ENCODE results near the gene ADGRL1. TPM values are rescaled to one million over a fixed set of nuclear protein-coding genes. Genes with fewer than 3 reads are reported as not detected.

The ADGRL1 gene
- total RNA-seq, 1 donor from 2014 or later, result 3.3 TPM

- DNase-seq (ENCODE audit: low read depth), result no peak
- TF ChIP-seq CTCF (conservative IDR thresholded peaks at IDR 0.05; ENCODE audit: low read depth, low read length), result no peak
- H3K4me3 ChIP-seq (ENCODE audit: low read depth, low read length), result peak overlapping the region; percentile 85
These were observed 70.6 kb downstream of the ADGRL1 start for GRCh38 chr19:14135355-14135754.

GRCh38 chr19:14127929-14128509 lies 78.0 kb downstream of the ADGRL1 start:
- no peak for TF ChIP-seq CTCF (conservative IDR thresholded peaks at IDR 0.05; ENCODE audit: low read depth, low read length)
- no peak overlapping the region for H3K4me3 ChIP-seq (ENCODE audit: low read depth, low read length)
- DNase-seq (ENCODE audit: low read depth), result no peak

- no peak for DNase-seq (ENCODE audit: low read depth)
These were observed 78.8 kb downstream of the ADGRL1 start for GRCh38 chr19:14127176-14127575.

GRCh38 chr19:14122924-14123323 lies 83.0 kb downstream of the ADGRL1 start:
- no peak overlapping the region for H3K4me3 ChIP-seq (ENCODE audit: low read depth, low read length)
- DNase-seq (ENCODE audit: low read depth), result no peak
- TF ChIP-seq CTCF (conservative IDR thresholded peaks at IDR 0.05; ENCODE audit: low read depth, low read length), result no peak

More at GRCh38 chr19:14127176-14127575, 78.8 kb downstream of the ADGRL1 start:
- H3K4me3 ChIP-seq (ENCODE audit: low read depth, low read length), result no peak overlapping the region
- TF ChIP-seq CTCF (conservative IDR thresholded peaks at IDR 0.05; ENCODE audit: low read depth, low read length), result no peak

GRCh38 chr19:14120497-14120780 lies 85.5 kb downstream of the ADGRL1 start:
- no peak overlapping the region for H3K4me3 ChIP-seq (ENCODE audit: low read depth, low read length)
- no peak for TF ChIP-seq CTCF (conservative IDR thresholded peaks at IDR 0.05; ENCODE audit: low read depth, low read length)
- no peak for DNase-seq (ENCODE audit: low read depth)

- TF ChIP-seq CTCF (conservative IDR thresholded peaks at IDR 0.05; ENCODE audit: low read depth, low read length), result no peak
- no peak for DNase-seq (ENCODE audit: low read depth)
These were observed 86.1 kb downstream of the ADGRL1 start for GRCh38 chr19:14119644-14120496.

GRCh38 chr19:14119146-14119545 lies 86.8 kb downstream of the ADGRL1 start:
- H3K4me3 ChIP-seq (ENCODE audit: low read depth, low read length), result peak overlapping the region; percentile 61
- no peak for DNase-seq (ENCODE audit: low read depth)
- TF ChIP-seq CTCF (conservative IDR thresholded peaks at IDR 0.05; ENCODE audit: low read depth, low read length), result no peak

More at GRCh38 chr19:14119644-14120496, 86.1 kb downstream of the ADGRL1 start:
- H3K4me3 ChIP-seq (ENCODE audit: low read depth, low read length), result no peak overlapping the region
